Stomach (tissue), 4 donors: ENCODE data around the gene NCOA1.

Experiments
- POLR2A ChIP-seq, 4 donors: fragments of 450-650 bp; IDR thresholded peaks; one replicate each; pipeline ENCODE4 v1.6.1; 2016; ENCODE audit warnings: antibody characterized with exemption in 4 of 4, control low read depth in 2 of 4, mild to moderate bottlenecking in 1 of 4, moderate library complexity in 1 of 4
- TF ChIP-seq, protein P1 (sequence below), 7 experiments: fragments of 450-650 bp in 4 of 7; fragments of 200-600 bp in 3 of 7; sonication (generic) in 3 of 7; IDR thresholded peaks; one replicate each; pipeline ENCODE4 v1.5.1; 2016 to 2019; ENCODE audit warnings: antibody characterized with exemption in 7 of 7, control low read depth in 2 of 7, mild to moderate bottlenecking in 1 of 7

DNA sequence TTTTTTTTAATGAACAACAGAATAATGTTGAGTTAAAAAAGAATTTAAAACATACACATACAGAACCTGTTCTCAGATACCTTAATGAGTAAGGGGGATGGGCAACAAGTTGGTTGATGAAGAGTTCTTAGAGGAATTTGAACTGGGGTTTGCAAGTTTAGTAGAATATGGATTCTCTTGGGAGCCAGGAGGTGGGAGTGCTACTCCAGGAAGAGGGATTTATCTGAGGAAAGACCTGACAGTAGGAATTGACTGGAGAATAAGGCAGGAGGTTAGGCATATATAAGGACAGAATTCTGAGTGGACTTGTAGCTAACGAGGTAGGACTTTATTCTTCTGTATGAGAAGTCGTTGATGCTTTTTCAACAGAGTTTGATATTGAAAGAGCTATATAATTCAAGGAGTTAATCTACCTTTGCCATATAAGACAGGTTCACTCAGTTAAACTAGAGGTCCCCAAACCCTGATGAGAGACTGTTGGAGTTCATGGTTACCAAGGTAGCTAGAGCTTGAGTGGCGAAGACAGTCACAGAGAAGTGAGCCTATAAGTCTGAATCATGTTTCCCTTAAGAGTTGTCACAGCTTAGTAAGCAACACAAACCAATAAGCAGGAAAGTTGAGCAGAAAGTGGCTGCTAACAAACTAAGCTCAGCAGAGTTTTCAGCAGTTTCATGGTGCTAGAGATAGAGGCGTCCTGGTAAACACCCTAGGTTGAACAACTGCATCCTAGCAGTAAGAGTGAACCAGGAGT is 88.2 kb downstream of the NCOA1 start:
- TF ChIP-seq, protein P1, sequence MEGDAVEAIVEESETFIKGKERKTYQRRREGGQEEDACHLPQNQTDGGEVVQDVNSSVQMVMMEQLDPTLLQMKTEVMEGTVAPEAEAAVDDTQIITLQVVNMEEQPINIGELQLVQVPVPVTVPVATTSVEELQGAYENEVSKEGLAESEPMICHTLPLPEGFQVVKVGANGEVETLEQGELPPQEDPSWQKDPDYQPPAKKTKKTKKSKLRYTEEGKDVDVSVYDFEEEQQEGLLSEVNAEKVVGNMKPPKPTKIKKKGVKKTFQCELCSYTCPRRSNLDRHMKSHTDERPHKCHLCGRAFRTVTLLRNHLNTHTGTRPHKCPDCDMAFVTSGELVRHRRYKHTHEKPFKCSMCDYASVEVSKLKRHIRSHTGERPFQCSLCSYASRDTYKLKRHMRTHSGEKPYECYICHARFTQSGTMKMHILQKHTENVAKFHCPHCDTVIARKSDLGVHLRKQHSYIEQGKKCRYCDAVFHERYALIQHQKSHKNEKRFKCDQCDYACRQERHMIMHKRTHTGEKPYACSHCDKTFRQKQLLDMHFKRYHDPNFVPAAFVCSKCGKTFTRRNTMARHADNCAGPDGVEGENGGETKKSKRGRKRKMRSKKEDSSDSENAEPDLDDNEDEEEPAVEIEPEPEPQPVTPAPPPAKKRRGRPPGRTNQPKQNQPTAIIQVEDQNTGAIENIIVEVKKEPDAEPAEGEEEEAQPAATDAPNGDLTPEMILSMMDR (IDR thresholded peaks at IDR 0.05), result no peak
- no peak for TF ChIP-seq POLR2A (IDR thresholded peaks at IDR 0.05)
